Mucosa of gallbladder (tissue), 1 donor: Measurements from ENCODE around the gene STON2. TPM values are rescaled to one million over a fixed set of nuclear protein-coding genes. Genes with fewer than 3 reads are reported as not detected.

Source experiments
- DNase-seq: peaks from one replicate; pipeline ENCODE4 v3.0.0-alpha.2; 2020; ENCODE audit warnings: low spot score
- total RNA-seq: library from RNA; stranded (reverse); gene quantifications from one replicate; pipeline ENCODE4 v1.2.1, GENCODE V29; 2021
- donor health status: DM: no; HTN: no; CAD: no.

The STON2 gene
- total RNA-seq, 1 donor from 2014 or later, result 41.3 TPM

- DNase-seq, result no peak
These were observed 97.5 kb downstream of the STON2 start for GRCh38 chr14:81302638-81303037.

GRCh38 chr14:81301813-81302212 is 98.3 kb downstream of the STON2 start:
- no peak for DNase-seq

- DNase-seq, result no peak
These were observed 98.8 kb downstream of the STON2 start for GRCh38 chr14:81301371-81301770.

- no peak for DNase-seq
These were observed 101.2 kb downstream of the STON2 start for GRCh38 chr14:81298911-81299310.

- DNase-seq, result no peak
These were observed 102.0 kb downstream of the STON2 start for GRCh38 chr14:81298122-81298521.

- no peak for DNase-seq
These were observed 103.9 kb downstream of the STON2 start for GRCh38 chr14:81295958-81296923.

GRCh38 chr14:81289516-81289915 is 110.6 kb downstream of the STON2 start:
- no peak for DNase-seq

- no peak for DNase-seq
These were observed 113.4 kb downstream of the STON2 start for GRCh38 chr14:81286574-81287370.

GRCh38 chr14:81285245-81285644 is 114.9 kb downstream of the STON2 start:
- DNase-seq, result no peak

GRCh38 chr14:81281332-81281731 is 118.8 kb downstream of the STON2 start:
- no peak for DNase-seq

- DNase-seq, result no peak
These were observed 119.9 kb downstream of the STON2 start for GRCh38 chr14:81280136-81280791.

- no peak for DNase-seq
These were observed 123.0 kb downstream of the STON2 start for GRCh38 chr14:81277096-81277495.

- DNase-seq, result no peak
These were observed 123.8 kb downstream of the STON2 start for GRCh38 chr14:81276073-81277069.

- no peak for DNase-seq
These were observed 124.6 kb downstream of the STON2 start for GRCh38 chr14:81275305-81276072.

GRCh38 chr14:81273961-81274575 is 126.1 kb downstream of the STON2 start:
- DNase-seq, result no peak

- DNase-seq, result no peak
These were observed 126.6 kb downstream of the STON2 start for GRCh38 chr14:81273521-81273920.

- DNase-seq, result no peak
These were observed 127.8 kb downstream of the STON2 start for GRCh38 chr14:81272317-81272716.

GRCh38 chr14:81269979-81270375 is 130.1 kb downstream of the STON2 start:
- DNase-seq, result no peak

GRCh38 chr14:81269100-81269978 is 130.8 kb downstream of the STON2 start:
- DNase-seq, result peak; percentile 53
